WTC11 (cell line): ENCODE results near the gene DOK5. TPM values are rescaled to one million over a fixed set of nuclear protein-coding genes. Genes with fewer than 3 reads are reported as not detected.

Experiments
- ATAC-seq: fragments of 200-7000 bp; cut with Tn5 transposase; 2 replicates; pipeline ENCODE4 v1.10.0; 2021; ENCODE audit warnings: mild to moderate bottlenecking, moderate library complexity
- CTCF ChIA-PET: fragments of 300-600 bp; sonication (Branson Sonifier 250); formaldehyde crosslinking; loops from one replicate; lab custom pipeline; 2021; ENCODE audit warnings: antibody characterized with exemption; lab: Charles Lee
- POLR2A ChIA-PET: fragments of 350-600 bp; sonication (Branson Sonifier 250); formaldehyde crosslinking; loops from one replicate; lab custom pipeline; 2021; ENCODE audit warnings: antibody characterized with exemption; lab: Charles Lee
- DNase-seq: peaks from one replicate; pipeline ENCODE4 v3.0.0; 2021; ENCODE audit warnings: low spot score
- H3K27ac Mint-ChIP-seq: 2 replicates; pipeline ENCODE4 v1.8.0; 2021; ENCODE audit warnings: mixed read lengths
- H3K27me3 Mint-ChIP-seq: 2 replicates; pipeline ENCODE4 v1.8.0; 2021; ENCODE audit warnings: low read depth, mild to moderate bottlenecking, moderate library complexity, mixed read lengths
- H3K36me3 Mint-ChIP-seq: 2 replicates; pipeline ENCODE4 v1.8.0; 2021; ENCODE audit warnings: mixed read lengths
- H3K4me1 Mint-ChIP-seq: 2 replicates; pipeline ENCODE4 v1.8.0; 2022; ENCODE audit warnings: mixed read lengths
- H3K4me3 Mint-ChIP-seq: 2 replicates; pipeline ENCODE4 v1.8.0; 2021; ENCODE audit warnings: mild to moderate bottlenecking, moderate library complexity, mixed read lengths
- H3K9me3 Mint-ChIP-seq: 2 replicates; pipeline ENCODE4 v1.8.0; 2021; ENCODE audit warnings: mixed read lengths
- CREB1 ChIP-seq: sonication (generic); formaldehyde crosslinking; IDR thresholded peaks from 2 replicates; pipeline ENCODE4 v1.8.0; 2023; ENCODE audit warnings: mild to moderate bottlenecking, missing genetic modification reagents
- ELF4 ChIP-seq: sonication (generic); formaldehyde crosslinking; IDR thresholded peaks from 2 replicates; pipeline ENCODE4 v1.8.1; 2022; ENCODE audit warnings: low read depth, mild to moderate bottlenecking, moderate library complexity, missing genetic modification reagents
- EMX1 ChIP-seq: fragments of 250-450 bp; sonication (Bioruptor Pico); IDR thresholded peaks from 2 replicates; pipeline ENCODE4 v1.8.0; 2021; ENCODE audit warnings: mild to moderate bottlenecking
- FOXJ3 ChIP-seq: sonication (generic); formaldehyde crosslinking; IDR thresholded peaks from 2 replicates; pipeline ENCODE4 v1.9.0; 2021; ENCODE audit warnings: missing genetic modification reagents, mild to moderate bottlenecking, borderline replicate concordance
- GABPB1 ChIP-seq: sonication (generic); formaldehyde crosslinking; IDR thresholded peaks from 2 replicates; pipeline ENCODE4 v1.8.1; 2023; ENCODE audit warnings: mild to moderate bottlenecking, missing genetic modification reagents
- GRHL2 ChIP-seq: fragments of 250-450 bp; sonication (Bioruptor Pico); IDR thresholded peaks from 2 replicates; pipeline ENCODE4 v1.8.0; 2022; ENCODE audit warnings: mild to moderate bottlenecking, moderate library complexity; ENCODE audit not compliant: insufficient replicate concordance, severe bottlenecking
- IRF1 ChIP-seq: sonication (generic); formaldehyde crosslinking; IDR thresholded peaks from 2 replicates; pipeline ENCODE4 v1.8.0; 2023; ENCODE audit warnings: missing genetic modification reagents
- MYBL2 ChIP-seq: sonication (generic); formaldehyde crosslinking; IDR thresholded peaks from 2 replicates; pipeline ENCODE4 v1.8.1; 2023; ENCODE audit warnings: mild to moderate bottlenecking, moderate library complexity, missing genetic modification reagents
- NR2C2 ChIP-seq: sonication (generic); formaldehyde crosslinking; IDR thresholded peaks from 2 replicates; pipeline ENCODE4 v1.8.0; 2022; ENCODE audit warnings: mild to moderate bottlenecking, missing genetic modification reagents
- PRDM15 ChIP-seq: sonication (generic); formaldehyde crosslinking; IDR thresholded peaks from 2 replicates; pipeline ENCODE4 v1.8.0; 2022; ENCODE audit warnings: missing genetic modification reagents
- PREB ChIP-seq: sonication (generic); formaldehyde crosslinking; IDR thresholded peaks from 2 replicates; pipeline ENCODE4 v1.8.1; 2022; ENCODE audit warnings: mild to moderate bottlenecking, missing genetic modification reagents, moderate library complexity, borderline replicate concordance
- SMAD3 ChIP-seq: sonication (generic); formaldehyde crosslinking; IDR thresholded peaks from 2 replicates; pipeline ENCODE4 v1.8.0; 2022; ENCODE audit warnings: missing genetic modification reagents, mild to moderate bottlenecking, borderline replicate concordance
- SMAD4 ChIP-seq: sonication (generic); formaldehyde crosslinking; IDR thresholded peaks from 2 replicates; pipeline ENCODE4 v1.8.0; 2022; ENCODE audit warnings: mild to moderate bottlenecking, missing genetic modification reagents
- SP1 ChIP-seq: sonication (generic); formaldehyde crosslinking; conservative IDR thresholded peaks from 2 replicates; pipeline ENCODE4 v1.8.1; 2022; ENCODE audit warnings: missing genetic modification reagents
- TEAD1 ChIP-seq: sonication (generic); formaldehyde crosslinking; IDR thresholded peaks from 2 replicates; pipeline ENCODE4 v1.8.0; 2022; ENCODE audit warnings: mild to moderate bottlenecking, missing genetic modification reagents
- USF2 ChIP-seq: sonication (generic); formaldehyde crosslinking; IDR thresholded peaks from 2 replicates; pipeline ENCODE4 v1.8.1; 2023; ENCODE audit warnings: mild to moderate bottlenecking, missing genetic modification reagents, moderate library complexity
- ZNF219 ChIP-seq: sonication (generic); formaldehyde crosslinking; IDR thresholded peaks from 2 replicates; pipeline ENCODE4 v1.8.0; 2023; ENCODE audit warnings: missing genetic modification reagents, mild to moderate bottlenecking, borderline replicate concordance
- ZNF232 ChIP-seq: sonication (generic); formaldehyde crosslinking; IDR thresholded peaks from 2 replicates; pipeline ENCODE4 v1.8.0; 2022; ENCODE audit warnings: mild to moderate bottlenecking, missing genetic modification reagents
- ZNF263 ChIP-seq: sonication (generic); formaldehyde crosslinking; IDR thresholded peaks from 2 replicates; pipeline ENCODE4 v1.8.1; 2022; ENCODE audit warnings: low read depth, mild to moderate bottlenecking, moderate library complexity, missing genetic modification reagents
- ZNF671 ChIP-seq: fragments of 250-450 bp; sonication (Bioruptor Pico); IDR thresholded peaks from 2 replicates; pipeline ENCODE4 v1.8.0; 2021; ENCODE audit warnings: mild to moderate bottlenecking
- total RNA-seq: library from RNA; stranded (reverse); gene quantifications from 3 replicates; pipeline ENCODE4 v1.2.3, GENCODE V29; 2021
- TF ChIP-seq, protein P1 (sequence below): sonication (generic); formaldehyde crosslinking; conservative IDR thresholded peaks from 2 replicates; pipeline ENCODE4 v1.8.1; 2022; ENCODE audit warnings: mild to moderate bottlenecking, missing genetic modification reagents
- TF ChIP-seq, protein P2 (sequence below): sonication (generic); formaldehyde crosslinking; IDR thresholded peaks from 2 replicates; pipeline ENCODE4 v1.8.1; 2023; ENCODE audit warnings: mild to moderate bottlenecking, missing genetic modification reagents
- TF ChIP-seq, protein P3 (sequence below): fragments of 250-450 bp; sonication (Bioruptor Pico); IDR thresholded peaks from 2 replicates; pipeline ENCODE4 v1.9.0; 2021; ENCODE audit warnings: mild to moderate bottlenecking
- TF ChIP-seq, protein P4 (sequence below): fragments of 250-450 bp; sonication (Bioruptor Pico); conservative IDR thresholded peaks from 2 replicates; pipeline ENCODE4 v1.9.0; 2021; ENCODE audit warnings: mild to moderate bottlenecking

Gene DOK5
- total RNA-seq, 1 experiment from 2014 or later: 10.1 TPM

GRCh38 chr20:54431156-54431944, 44.0 kb upstream of the DOK5 start:
- ChIA-PET CTCF (interaction anchor here (1.0 kb wide), 1 partner anchor 224 kb away, joined by 3 read pairs; no protein-coding TSS in a partner anchor), POLR2A (no interaction called here)
- ATAC-seq (no peak), DNase-seq (no peak)
- Mint-ChIP-seq H3K9me3 (no peaks in the 10 kb centered on the region), H3K27ac (no peak overlapping the region), H3K27me3 (no peaks in the 10 kb centered on the region), H3K4me1 (0 out of 2 replicates have a peak, but pooled peaks cover 6% of the 10 kb centered on the region), H3K36me3 (no peaks in the 10 kb centered on the region), H3K4me3 (no peak overlapping the region)
- TF ChIP-seq ZNF219 (CRISPR knock-in tag) (no peak), SMAD4 (no peak), ZNF671 (CRISPR knock-in tag) (no peak), SMAD3 (CRISPR knock-in tag) (no peak), ELF4 (CRISPR knock-in tag) (no peak), ZNF232 (CRISPR knock-in tag) (no peak), IRF1 (CRISPR knock-in tag) (no peak), SP1 (CRISPR knock-in tag) (no peak), USF2 (CRISPR knock-in tag) (no peak), ZNF263 (no peak), MYBL2 (CRISPR knock-in tag) (no peak), GABPB1 (no peak), EMX1 (CRISPR knock-in tag) (no peak), FOXJ3 (CRISPR knock-in tag) (no peak), NR2C2 (CRISPR knock-in tag) (no peak), CREB1 (CRISPR knock-in tag) (no peak)
- TF ChIP-seq, protein P1, sequence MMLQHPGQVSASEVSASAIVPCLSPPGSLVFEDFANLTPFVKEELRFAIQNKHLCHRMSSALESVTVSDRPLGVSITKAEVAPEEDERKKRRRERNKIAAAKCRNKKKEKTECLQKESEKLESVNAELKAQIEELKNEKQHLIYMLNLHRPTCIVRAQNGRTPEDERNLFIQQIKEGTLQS (CRISPR knock-in tag): no peak
- TF ChIP-seq, protein P2, sequence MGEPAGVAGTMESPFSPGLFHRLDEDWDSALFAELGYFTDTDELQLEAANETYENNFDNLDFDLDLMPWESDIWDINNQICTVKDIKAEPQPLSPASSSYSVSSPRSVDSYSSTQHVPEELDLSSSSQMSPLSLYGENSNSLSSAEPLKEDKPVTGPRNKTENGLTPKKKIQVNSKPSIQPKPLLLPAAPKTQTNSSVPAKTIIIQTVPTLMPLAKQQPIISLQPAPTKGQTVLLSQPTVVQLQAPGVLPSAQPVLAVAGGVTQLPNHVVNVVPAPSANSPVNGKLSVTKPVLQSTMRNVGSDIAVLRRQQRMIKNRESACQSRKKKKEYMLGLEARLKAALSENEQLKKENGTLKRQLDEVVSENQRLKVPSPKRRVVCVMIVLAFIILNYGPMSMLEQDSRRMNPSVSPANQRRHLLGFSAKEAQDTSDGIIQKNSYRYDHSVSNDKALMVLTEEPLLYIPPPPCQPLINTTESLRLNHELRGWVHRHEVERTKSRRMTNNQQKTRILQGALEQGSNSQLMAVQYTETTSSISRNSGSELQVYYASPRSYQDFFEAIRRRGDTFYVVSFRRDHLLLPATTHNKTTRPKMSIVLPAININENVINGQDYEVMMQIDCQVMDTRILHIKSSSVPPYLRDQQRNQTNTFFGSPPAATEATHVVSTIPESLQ (CRISPR knock-in tag): no peak
- TF ChIP-seq, protein P3, sequence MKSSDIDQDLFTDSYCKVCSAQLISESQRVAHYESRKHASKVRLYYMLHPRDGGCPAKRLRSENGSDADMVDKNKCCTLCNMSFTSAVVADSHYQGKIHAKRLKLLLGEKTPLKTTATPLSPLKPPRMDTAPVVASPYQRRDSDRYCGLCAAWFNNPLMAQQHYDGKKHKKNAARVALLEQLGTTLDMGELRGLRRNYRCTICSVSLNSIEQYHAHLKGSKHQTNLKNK (CRISPR knock-in tag): no peak
- TF ChIP-seq, protein P4, sequence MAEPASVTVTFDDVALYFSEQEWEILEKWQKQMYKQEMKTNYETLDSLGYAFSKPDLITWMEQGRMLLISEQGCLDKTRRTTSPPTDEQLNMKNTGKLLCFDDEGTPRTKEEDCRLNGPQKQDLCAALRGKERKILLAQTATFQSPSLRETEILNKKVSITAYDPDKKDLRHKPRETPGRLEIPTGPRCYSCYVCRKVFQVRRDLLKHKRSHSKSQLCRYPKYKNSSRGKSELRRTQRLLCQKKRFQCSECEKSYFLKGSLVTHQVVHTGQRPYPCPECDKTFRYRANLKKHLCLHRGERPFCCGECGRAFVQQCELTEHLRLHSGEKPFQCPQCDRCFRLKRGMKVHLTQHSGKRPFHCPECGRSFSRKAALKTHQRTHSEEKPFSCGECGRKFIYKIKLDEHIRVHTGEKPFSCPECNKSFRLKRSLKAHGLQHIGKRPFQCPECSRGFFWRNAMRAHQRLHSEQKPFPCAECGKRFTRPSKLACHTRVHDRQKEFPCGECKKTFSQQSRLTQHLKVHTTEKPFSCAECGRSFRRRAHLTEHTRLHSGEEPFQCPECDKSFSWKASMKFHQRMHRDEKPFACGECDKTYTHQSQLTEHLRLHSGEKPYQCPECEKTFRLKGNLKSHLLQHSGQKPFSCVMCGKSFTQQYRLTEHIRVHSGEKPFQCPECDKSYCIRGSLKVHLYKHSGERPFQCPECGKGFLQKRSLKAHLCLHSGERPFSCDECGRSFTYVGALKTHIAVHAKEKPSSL (CRISPR knock-in tag): no peak

GRCh38 chr20:54432966-54433365, 42.4 kb upstream of the DOK5 start:
- CTCF ChIA-PET: no interaction called here

More at GRCh38 chr20:54432966-54433365, 42.4 kb upstream of the DOK5 start:
- Mint-ChIP-seq H3K9me3 (no peaks in the 10 kb centered on the region), H3K4me1 (peaks cover 8% of the 10 kb centered on the region), H3K27ac (no peak overlapping the region), H3K27me3 (no peaks in the 10 kb centered on the region), H3K36me3 (no peaks in the 10 kb centered on the region), H3K4me3 (no peak overlapping the region)
- POLR2A ChIA-PET: no interaction called here
- no peak for TF ChIP-seq PRDM15
- TF ChIP-seq GRHL2: no peak
- no peak for TF ChIP-seq TEAD1
- TF ChIP-seq PREB: no peak
- ATAC-seq (no peak), DNase-seq (no peak)
